IPS-NIHi7 (cell line): ENCODE results near the gene DIO2.

Experiments used
- DNase-seq: peaks from one replicate; pipeline ENCODE4 v3.0.0; 2012; ENCODE audit warnings: mixed read lengths; ENCODE audit errors: extremely low spot score

DIO2 gene

DNA sequence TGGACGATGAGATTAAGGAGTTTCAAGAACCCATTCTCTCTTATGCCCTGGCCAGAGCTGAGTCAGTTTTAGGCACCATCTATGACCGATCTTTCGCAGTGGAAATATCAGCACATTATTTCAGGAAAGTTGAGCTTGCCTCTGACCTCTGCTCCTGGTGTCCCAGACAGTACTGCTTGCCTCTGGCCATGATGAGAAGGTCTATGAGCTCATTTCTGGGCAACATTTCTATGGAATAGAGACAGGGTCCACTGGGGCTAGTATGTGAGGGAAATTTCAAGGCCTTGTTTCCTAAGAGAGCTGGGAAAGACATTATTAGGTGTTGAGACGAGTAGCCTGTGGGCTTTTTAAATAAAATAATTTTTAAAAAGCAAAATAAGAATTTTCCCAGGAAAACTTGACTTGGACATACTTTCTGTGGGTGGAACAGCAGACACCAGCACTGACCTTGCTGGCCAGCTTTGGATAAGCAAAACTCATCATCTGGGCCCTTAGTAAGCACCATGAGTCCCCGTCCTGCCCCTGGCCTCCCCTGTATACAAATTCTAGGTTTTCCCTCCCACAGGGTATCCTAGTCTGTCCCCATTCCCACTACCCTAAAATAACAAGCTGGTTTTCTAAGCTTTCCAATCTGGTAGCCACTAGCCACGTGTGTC, 43.4 kb downstream of the DIO2 start:
- no peak for DNase-seq

DNA sequence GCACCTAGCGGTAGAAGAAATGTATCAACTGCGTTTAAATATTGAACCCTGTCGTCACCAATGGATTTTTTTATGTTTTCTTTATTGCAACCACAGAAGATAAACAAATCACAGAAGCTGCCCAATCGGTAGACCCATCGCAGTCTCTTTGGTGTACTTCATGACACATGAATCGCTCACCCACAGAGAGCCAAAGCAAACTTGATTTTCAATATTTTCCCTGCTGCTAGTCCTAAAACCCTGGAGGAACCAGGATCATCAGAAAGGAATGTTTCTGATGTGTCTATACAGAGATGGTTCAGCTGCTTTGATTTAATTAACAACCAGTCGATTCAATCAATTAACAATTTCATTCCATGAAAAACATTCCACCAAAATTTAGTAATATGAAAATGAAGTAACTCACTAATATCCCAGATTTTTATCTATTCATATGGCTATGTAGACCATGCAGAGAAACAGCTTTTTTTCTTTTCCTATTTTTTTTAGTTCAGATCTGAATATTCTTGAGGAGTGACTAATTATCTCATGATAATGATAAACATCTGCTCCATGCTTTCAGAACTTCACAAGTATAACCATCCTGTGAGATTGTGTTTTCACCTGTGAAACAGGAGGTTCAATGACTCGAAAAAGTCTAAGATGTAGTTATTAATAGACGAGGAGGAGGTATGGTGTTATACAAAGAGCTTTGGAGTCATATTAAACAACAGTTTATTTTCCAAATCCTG, 46.1 kb downstream of the DIO2 start:
- DNase-seq, result no peak

DNA sequence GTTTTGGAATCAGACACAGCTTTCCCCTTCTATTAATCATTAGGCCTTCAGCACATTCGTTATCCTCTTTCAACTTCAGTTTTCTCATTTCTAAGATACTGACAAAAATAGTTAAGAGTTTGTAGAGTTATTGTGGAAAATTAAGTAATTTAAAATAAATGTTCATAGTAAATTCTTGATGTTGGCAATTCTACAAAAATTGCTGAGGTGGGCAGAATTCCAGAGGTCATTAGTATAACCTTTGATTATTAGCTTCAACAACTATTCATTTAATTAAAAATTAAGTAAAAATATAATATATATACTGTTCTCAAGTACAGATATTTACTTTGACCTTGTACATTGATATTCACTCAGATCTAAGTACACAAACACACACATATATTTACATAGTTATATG, 58.5 kb downstream of the DIO2 start:
- DNase-seq, result no peak

DNA sequence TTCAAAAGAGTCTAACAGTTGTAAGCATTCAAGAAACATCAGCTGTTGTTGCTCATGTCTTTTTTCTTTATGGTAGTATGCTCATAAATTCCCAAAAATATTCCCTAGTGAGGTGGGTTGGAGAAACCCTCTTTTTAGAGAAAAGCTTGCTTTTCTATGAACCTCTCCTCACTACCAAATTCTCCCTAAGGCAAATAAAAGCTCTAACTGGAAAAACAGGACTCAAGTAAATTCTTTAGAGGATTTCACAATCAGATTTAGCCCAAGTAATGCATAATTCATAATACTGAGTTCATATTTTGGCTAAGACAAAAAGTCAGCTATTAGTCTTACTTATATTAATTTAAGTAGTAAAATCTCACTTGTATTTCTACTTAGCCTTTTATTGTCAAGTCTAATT, 59.1 kb downstream of the DIO2 start:
- no peak for DNase-seq

DNA sequence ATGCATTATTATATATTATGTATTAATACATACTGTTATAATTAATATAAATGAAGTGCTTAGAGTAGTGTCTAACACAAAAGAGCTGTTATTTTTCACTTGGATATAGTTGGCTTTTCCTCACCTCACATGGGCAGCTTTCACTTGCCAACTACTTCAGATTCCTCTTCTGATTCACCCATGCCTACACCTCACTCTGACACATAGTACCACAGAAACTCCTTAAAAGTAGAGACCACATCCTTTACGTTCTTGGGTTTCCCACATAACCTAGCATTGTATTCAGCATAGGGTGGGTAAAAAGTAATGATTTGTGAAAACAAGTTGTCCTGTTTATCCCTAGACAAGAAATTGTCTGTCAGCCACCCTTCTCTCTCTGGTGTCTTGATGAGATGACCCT, 61.0 kb downstream of the DIO2 start:
- no peak for DNase-seq
